K562 (cell line): Measurements from ENCODE around the gene ATP9B. TPM values are rescaled to one million over a fixed set of nuclear protein-coding genes. Genes with fewer than 3 reads are reported as not detected.
A peak's percentile ranks its signal among the peaks of the same experiment; 100 is the strongest.

ENCODE experiments used
- DNMT1 ChIP-seq: fragments of 450-650 bp; IDR thresholded peaks from 2 replicates; pipeline ENCODE4 v1.6.1; 2016; ENCODE audit warnings: antibody characterized with exemption, mild to moderate bottlenecking
- ESRRA ChIP-seq: fragments of 450-650 bp; IDR thresholded peaks from 2 replicates; pipeline ENCODE4 v1.6.1; 2014; ENCODE audit warnings: low read depth, mild to moderate bottlenecking, moderate library complexity, borderline replicate concordance
- GABPA ChIP-seq: fragments of 200-800 bp; sonication (Bioruptor generic); conservative IDR thresholded peaks from 2 replicates; pipeline ENCODE4 v1.6.1; 2016; ENCODE audit warnings: low read depth, missing genetic modification characterization, missing compliant biosample characterization
- HNRNPLL ChIP-seq: fragments of 200-400 bp; formaldehyde crosslinking; IDR thresholded peaks from 2 replicates; pipeline ENCODE4 v1.6.1; 2017; ENCODE audit warnings: low read length, low read depth, mild to moderate bottlenecking; ENCODE audit not compliant: poor library complexity, severe bottlenecking
- KLF1 ChIP-seq: fragments of 450-650 bp; IDR thresholded peaks from 2 replicates; pipeline ENCODE4 v1.6.1; 2016; ENCODE audit warnings: missing genetic modification characterization, missing compliant biosample characterization
- MBD2 ChIP-seq: sonication (generic); IDR thresholded peaks from 2 replicates; pipeline ENCODE4 v1.6.1; 2016; ENCODE audit warnings: low read depth, borderline replicate concordance
- NELFE ChIP-seq: IDR thresholded peaks from 2 replicates; pipeline ENCODE4 v1.6.1; 2011; ENCODE audit warnings: mild to moderate bottlenecking; ENCODE audit not compliant: insufficient read depth, insufficient read length
- NFIX ChIP-seq: fragments of 250-450 bp; sonication (Bioruptor Pico); IDR thresholded peaks from 2 replicates; pipeline ENCODE4 v1.4.0; 2020; ENCODE audit warnings: low read depth, mild to moderate bottlenecking, moderate library complexity
- NFXL1 ChIP-seq: fragments of 450-650 bp; formaldehyde crosslinking; IDR thresholded peaks from 2 replicates; pipeline ENCODE4 v1.4.0; 2021; ENCODE audit warnings: mild to moderate bottlenecking
- NONO ChIP-seq, 2 experiments: fragments of 200-400 bp in 1 of 2; fragments of 450-650 bp in 1 of 2; formaldehyde crosslinking in 1 of 2; IDR thresholded peaks; 2 replicates each; pipeline ENCODE4 v1.6.1; 2017; ENCODE audit warnings: low read depth in 2 of 2, mild to moderate bottlenecking in 2 of 2, moderate library complexity in 2 of 2, low read length in 1 of 2
- NRF1 ChIP-seq, 2 experiments: fragments of 450-650 bp; IDR thresholded peaks in 1 of 2; conservative IDR thresholded peaks in 1 of 2; 2 replicates each; pipeline ENCODE4 v1.6.1; 2014; ENCODE audit warnings: mild to moderate bottlenecking in 2 of 2
- RBM39 ChIP-seq: fragments of 200-400 bp; formaldehyde crosslinking; optimal IDR thresholded peaks from 2 replicates; pipeline ENCODE3; 2018; ENCODE audit warnings: low read depth, low read length
- SIN3A ChIP-seq, 2 experiments: fragments of 150-350 bp in 1 of 2; IDR thresholded peaks; 2 replicates each; pipeline ENCODE4 v1.6.1; 2011 to 2016; ENCODE audit warnings: borderline replicate concordance in 2 of 2, low read depth in 2 of 2, low read length in 2 of 2, mild to moderate bottlenecking in 2 of 2, moderate library complexity in 2 of 2; ENCODE audit not compliant: control insufficient read depth in 1 of 2
- ZNF143 ChIP-seq: sonication (generic); formaldehyde crosslinking; IDR thresholded peaks from 2 replicates; pipeline ENCODE4 v1.9.0; 2022; ENCODE audit warnings: mild to moderate bottlenecking, missing genetic modification reagents
- ZNF217 ChIP-seq: sonication (generic); formaldehyde crosslinking; IDR thresholded peaks from 2 replicates; pipeline ENCODE4 v1.8.0; 2022; ENCODE audit warnings: mild to moderate bottlenecking, missing genetic modification reagents
- ZNF445 ChIP-seq: fragments of 250-450 bp; sonication (Bioruptor Pico); IDR thresholded peaks from 2 replicates; pipeline ENCODE4 v1.4.0; 2020; ENCODE audit warnings: low read depth, mild to moderate bottlenecking, moderate library complexity
- ZNF586 ChIP-seq: fragments of 450-650 bp; formaldehyde crosslinking; conservative IDR thresholded peaks from 2 replicates; pipeline ENCODE4 v1.4.0; 2020; ENCODE audit warnings: mild to moderate bottlenecking, moderate library complexity
- polyA plus RNA-seq, 8 experiments: library from polyadenylated mRNA; depleted of rRNA in 4 of 8; stranded (reverse) in 5 of 8; unstranded in 3 of 8; fragments of >200 nt; fragmentation: Nextera tagmentation in 2 of 8; fragmentation: Illumina TruSeq in 1 of 8; extraction: Ambion mirVana in 2 of 8; extraction: Trizol in 1 of 8; gene quantifications; 2 replicates each; pipeline versions ENCODE4 v1.2.1 to v1.2.3, GENCODE V29; 2011 to 2014; ENCODE audit warnings: inconsistent platforms in 1 of 8, missing spikeins in 1 of 8
- total RNA-seq, 7 experiments: library from RNA; depleted of rRNA in 6 of 7; stranded (reverse); fragments of >200 nt in 6 of 7; fragmentation: Illumina TruSeq in 2 of 7; extraction: Trizol in 2 of 7; gene quantifications; 2 replicates each; pipeline versions ENCODE4 v1.2.1 to v1.2.3, GENCODE V29; 2011 to 2021; ENCODE audit warnings: low replicate concordance in 1 of 7
- TF ChIP-seq, protein P1 (sequence below): sonication (generic); formaldehyde crosslinking; IDR thresholded peaks from 2 replicates; pipeline ENCODE4 v1.8.0; 2022; ENCODE audit warnings: mild to moderate bottlenecking, low read depth, missing genetic modification reagents
- TF ChIP-seq, protein P2 (sequence below): IDR thresholded peaks from 2 replicates; pipeline ENCODE4 v1.6.1; 2011; ENCODE audit warnings: borderline replicate concordance, low read depth, mild to moderate bottlenecking, moderate library complexity, low read length; ENCODE audit not compliant: insufficient read depth, poor library complexity, severe bottlenecking
- TF ChIP-seq, protein P3 (sequence below): fragments of 150-350 bp; conservative IDR thresholded peaks from 2 replicates; pipeline ENCODE4 v1.6.1; 2014; ENCODE audit warnings: low read length

The ATP9B gene
- total and polyA plus RNA-seq, 9 of the 15 experiments (the other 6 are each of a cell fraction or from before 2014, with no cell fraction given): 0.66 to 13.2 (median 7.9) TPM

DNA sequence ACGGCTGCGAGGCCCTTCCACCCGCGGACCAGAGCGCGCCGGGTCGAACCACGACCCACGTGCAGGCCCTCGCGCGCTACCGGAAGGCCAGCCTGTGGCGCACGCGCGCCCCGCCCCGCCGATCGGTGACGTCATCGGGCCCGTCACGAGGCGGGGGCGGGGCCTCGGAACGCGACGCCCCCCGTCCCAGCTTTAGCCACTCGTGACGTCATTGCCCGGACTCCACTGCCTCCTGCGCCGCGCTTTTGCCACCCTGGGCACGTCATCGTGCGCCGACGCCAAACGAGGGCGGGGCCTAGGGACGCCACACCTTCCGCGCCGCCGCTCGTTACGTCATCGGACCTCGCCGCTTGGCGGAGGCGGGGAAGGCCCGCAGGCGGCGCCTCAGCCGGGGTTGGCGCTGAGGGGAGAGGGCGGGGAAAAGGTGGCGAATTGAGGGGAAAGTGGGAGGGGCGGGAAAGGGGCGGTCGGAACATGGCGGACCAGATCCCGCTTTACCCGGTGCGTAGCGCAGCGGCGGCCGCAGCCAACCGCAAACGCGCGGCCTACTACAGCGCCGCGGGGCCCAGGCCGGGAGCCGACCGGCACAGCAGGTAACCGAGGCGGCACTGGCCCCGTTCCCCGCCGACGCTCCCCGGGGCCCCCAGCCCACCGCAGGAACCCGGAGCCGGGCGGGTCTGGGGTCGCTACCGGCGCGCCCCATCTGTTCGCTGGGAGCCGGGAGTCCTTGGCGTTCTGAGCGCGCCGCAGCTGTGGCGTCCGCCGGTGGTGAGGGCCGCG lies at the start of gene ATP9B (continued):
- TF ChIP-seq ZNF143 (no peak), MBD2 (0 out of 2 replicates have a peak, but pooled peaks have one; percentile 24), ZNF445 (no peak), NONO (IDR thresholded peaks at IDR 0.05; ENCODE audit: low read depth in 2 of 2, low read length in 1 of 2) (peak; percentile 39 to 67; a peak in 2 of 4 replicates), NFIX (no peak), ESRRA (no peak; the same call in 1 of the 2 replicates), SIN3A (IDR thresholded peaks at IDR 0.05; ENCODE audit: borderline replicate concordance in 2 of 2, control insufficient read depth in 1 of 2, low read depth in 2 of 2, low read length in 2 of 2) (no peak), DNMT1 (no peak), NELFE (no peak), RBM39 (no peak), HNRNPLL (peak; percentile 72), ZNF586 (CRISPR knock-in tag) (no peak), GABPA (tag) (peak; percentile 60), NRF1 (conservative IDR thresholded peaks at IDR 0.05 in 1 of 2, IDR thresholded peaks at IDR 0.05 in 1 of 2) (peak; percentile 90 to 92), ZNF217 (no peak), KLF1 (tag) (no peak; the same call in 1 of the 2 replicates), NFXL1 (no peak)
- TF ChIP-seq, protein P1, sequence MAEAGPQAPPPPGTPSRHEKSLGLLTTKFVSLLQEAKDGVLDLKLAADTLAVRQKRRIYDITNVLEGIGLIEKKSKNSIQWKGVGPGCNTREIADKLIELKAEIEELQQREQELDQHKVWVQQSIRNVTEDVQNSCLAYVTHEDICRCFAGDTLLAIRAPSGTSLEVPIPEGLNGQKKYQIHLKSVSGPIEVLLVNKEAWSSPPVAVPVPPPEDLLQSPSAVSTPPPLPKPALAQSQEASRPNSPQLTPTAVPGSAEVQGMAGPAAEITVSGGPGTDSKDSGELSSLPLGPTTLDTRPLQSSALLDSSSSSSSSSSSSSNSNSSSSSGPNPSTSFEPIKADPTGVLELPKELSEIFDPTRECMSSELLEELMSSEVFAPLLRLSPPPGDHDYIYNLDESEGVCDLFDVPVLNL: no peak
- TF ChIP-seq, protein P2, sequence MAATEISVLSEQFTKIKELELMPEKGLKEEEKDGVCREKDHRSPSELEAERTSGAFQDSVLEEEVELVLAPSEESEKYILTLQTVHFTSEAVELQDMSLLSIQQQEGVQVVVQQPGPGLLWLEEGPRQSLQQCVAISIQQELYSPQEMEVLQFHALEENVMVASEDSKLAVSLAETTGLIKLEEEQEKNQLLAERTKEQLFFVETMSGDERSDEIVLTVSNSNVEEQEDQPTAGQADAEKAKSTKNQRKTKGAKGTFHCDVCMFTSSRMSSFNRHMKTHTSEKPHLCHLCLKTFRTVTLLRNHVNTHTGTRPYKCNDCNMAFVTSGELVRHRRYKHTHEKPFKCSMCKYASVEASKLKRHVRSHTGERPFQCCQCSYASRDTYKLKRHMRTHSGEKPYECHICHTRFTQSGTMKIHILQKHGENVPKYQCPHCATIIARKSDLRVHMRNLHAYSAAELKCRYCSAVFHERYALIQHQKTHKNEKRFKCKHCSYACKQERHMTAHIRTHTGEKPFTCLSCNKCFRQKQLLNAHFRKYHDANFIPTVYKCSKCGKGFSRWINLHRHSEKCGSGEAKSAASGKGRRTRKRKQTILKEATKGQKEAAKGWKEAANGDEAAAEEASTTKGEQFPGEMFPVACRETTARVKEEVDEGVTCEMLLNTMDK: peak; percentile 9
- TF ChIP-seq, protein P3, sequence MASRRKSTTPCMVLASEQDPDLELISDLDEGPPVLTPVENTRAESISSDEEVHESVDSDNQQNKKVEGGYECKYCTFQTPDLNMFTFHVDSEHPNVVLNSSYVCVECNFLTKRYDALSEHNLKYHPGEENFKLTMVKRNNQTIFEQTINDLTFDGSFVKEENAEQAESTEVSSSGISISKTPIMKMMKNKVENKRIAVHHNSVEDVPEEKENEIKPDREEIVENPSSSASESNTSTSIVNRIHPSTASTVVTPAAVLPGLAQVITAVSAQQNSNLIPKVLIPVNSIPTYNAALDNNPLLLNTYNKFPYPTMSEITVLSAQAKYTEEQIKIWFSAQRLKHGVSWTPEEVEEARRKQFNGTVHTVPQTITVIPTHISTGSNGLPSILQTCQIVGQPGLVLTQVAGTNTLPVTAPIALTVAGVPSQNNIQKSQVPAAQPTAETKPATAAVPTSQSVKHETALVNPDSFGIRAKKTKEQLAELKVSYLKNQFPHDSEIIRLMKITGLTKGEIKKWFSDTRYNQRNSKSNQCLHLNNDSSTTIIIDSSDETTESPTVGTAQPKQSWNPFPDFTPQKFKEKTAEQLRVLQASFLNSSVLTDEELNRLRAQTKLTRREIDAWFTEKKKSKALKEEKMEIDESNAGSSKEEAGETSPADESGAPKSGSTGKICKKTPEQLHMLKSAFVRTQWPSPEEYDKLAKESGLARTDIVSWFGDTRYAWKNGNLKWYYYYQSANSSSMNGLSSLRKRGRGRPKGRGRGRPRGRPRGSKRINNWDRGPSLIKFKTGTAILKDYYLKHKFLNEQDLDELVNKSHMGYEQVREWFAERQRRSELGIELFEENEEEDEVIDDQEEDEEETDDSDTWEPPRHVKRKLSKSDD: no peak
